ENCODE results near the gene SCAMP5. TPM values are rescaled to one million over a fixed set of nuclear protein-coding genes. Genes with fewer than 3 reads are reported as not detected.

The SCAMP5 gene
- total and polyA plus RNA-seq, 2 of the 13 experiments (the other 11 are each of a cell fraction or from before 2014, with no cell fraction given) = 34.3 to 49.0 TPM

GRCh38 chr15:75042730-75043508, 47.6 kb downstream of the SCAMP5 start (continued):
- TF ChIP-seq ZNF577 (CRISPR knock-in tag; IDR thresholded peaks at IDR 0.05; ENCODE audit: borderline replicate concordance, low read depth) (no peak), NAIF1 (CRISPR knock-in tag; IDR thresholded peaks at IDR 0.05; ENCODE audit: borderline replicate concordance) (no peak), ZNF563 (CRISPR knock-in tag; IDR thresholded peaks at IDR 0.05) (no peak), MTA3 (CRISPR knock-in tag; IDR thresholded peaks at IDR 0.05) (no peak), SMAD9 (CRISPR knock-in tag; IDR thresholded peaks at IDR 0.05) (no peak), E2F1 (CRISPR knock-in tag; IDR thresholded peaks at IDR 0.05) (no peak), JARID2 (CRISPR knock-in tag; IDR thresholded peaks at IDR 0.05; ENCODE audit: insufficient replicate concordance) (no peak), FOXA3 (CRISPR knock-in tag; IDR thresholded peaks at IDR 0.05) (peak; percentile 81), ATM (IDR thresholded peaks at IDR 0.05; ENCODE audit: borderline replicate concordance) (no peak), DPF2 (CRISPR knock-in tag; IDR thresholded peaks at IDR 0.05; ENCODE audit: borderline replicate concordance, low read depth) (no peak), FOXO1 (CRISPR knock-in tag; IDR thresholded peaks at IDR 0.05) (peak; percentile 84), HIVEP1 (CRISPR knock-in tag; IDR thresholded peaks at IDR 0.05) (0 out of 2 replicates have a peak, but pooled peaks have one; percentile 7), BRF2 (CRISPR knock-in tag; IDR thresholded peaks at IDR 0.05) (no peak), FOXP1 (IDR thresholded peaks at IDR 0.05) (no peak), FOXP1 (CRISPR knock-in tag; IDR thresholded peaks at IDR 0.05) (peak; percentile 62), REXO4 (CRISPR knock-in tag; IDR thresholded peaks at IDR 0.05; ENCODE audit: borderline replicate concordance) (no peak), ELF4 (CRISPR knock-in tag; IDR thresholded peaks at IDR 0.05; ENCODE audit: borderline replicate concordance) (no peak), MIER3 (CRISPR knock-in tag; IDR thresholded peaks at IDR 0.05; ENCODE audit: borderline replicate concordance) (peak; percentile 90; the same call in 1 of the 2 replicates), PITX1 (CRISPR knock-in tag; IDR thresholded peaks at IDR 0.05) (peak; percentile 46; the same call in 1 of the 2 replicates), ARHGAP35 (CRISPR knock-in tag; IDR thresholded peaks at IDR 0.05; ENCODE audit: borderline replicate concordance) (no peak), HDAC6 (IDR thresholded peaks at IDR 0.05; ENCODE audit: low read depth, low read length) (no peak), EEA1 (CRISPR knock-in tag; IDR thresholded peaks at IDR 0.05; ENCODE audit: borderline replicate concordance) (no peak), ZBTB49 (CRISPR knock-in tag; IDR thresholded peaks at IDR 0.05; ENCODE audit: borderline replicate concordance) (no peak), ZNF672 (CRISPR knock-in tag; IDR thresholded peaks at IDR 0.05) (no peak)
- TF ChIP-seq, protein P1, sequence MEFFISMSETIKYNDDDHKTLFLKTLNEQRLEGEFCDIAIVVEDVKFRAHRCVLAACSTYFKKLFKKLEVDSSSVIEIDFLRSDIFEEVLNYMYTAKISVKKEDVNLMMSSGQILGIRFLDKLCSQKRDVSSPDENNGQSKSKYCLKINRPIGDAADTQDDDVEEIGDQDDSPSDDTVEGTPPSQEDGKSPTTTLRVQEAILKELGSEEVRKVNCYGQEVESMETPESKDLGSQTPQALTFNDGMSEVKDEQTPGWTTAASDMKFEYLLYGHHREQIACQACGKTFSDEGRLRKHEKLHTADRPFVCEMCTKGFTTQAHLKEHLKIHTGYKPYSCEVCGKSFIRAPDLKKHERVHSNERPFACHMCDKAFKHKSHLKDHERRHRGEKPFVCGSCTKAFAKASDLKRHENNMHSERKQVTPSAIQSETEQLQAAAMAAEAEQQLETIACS (CRISPR knock-in tag; IDR thresholded peaks at IDR 0.05) = no peak

Data from HepG2 (cell line).